Thymus (tissue), 11 donors: ENCODE data around the gene ITPKA. TPM values are rescaled to one million over a fixed set of nuclear protein-coding genes. Genes with fewer than 3 reads are reported as not detected.

ENCODE experiments used
- DNase-seq, 9 donors: peaks; one replicate each; pipeline ENCODE4 v3.0.0-alpha.2; 2013; ENCODE audit warnings: low spot score in 9 of 9, low read depth in 6 of 9, missing footprints in 1 of 9
- H3K27ac ChIP-seq, 2 donors: one replicate each; pipeline ENCODE4 v1.5.1; 2013; ENCODE audit warnings: control low read depth in 1 of 2, low read depth in 1 of 2, low read length in 1 of 2, mild to moderate bottlenecking in 1 of 2, moderate library complexity in 1 of 2
- H3K27me3 ChIP-seq, 2 donors: one replicate each; pipeline ENCODE4 v1.5.1; 2013; ENCODE audit warnings: low read length in 1 of 2; ENCODE audit not compliant: control insufficient read depth in 2 of 2, insufficient read depth in 1 of 2
- H3K36me3 ChIP-seq, 2 donors: one replicate each; pipeline ENCODE4 v1.5.1; 2013; ENCODE audit warnings: low read length in 1 of 2, mild to moderate bottlenecking in 1 of 2, moderate library complexity in 1 of 2; ENCODE audit not compliant: control insufficient read depth in 2 of 2, insufficient read depth in 2 of 2
- H3K4me1 ChIP-seq, 2 donors: one replicate each; pipeline ENCODE4 v1.5.1; 2013; ENCODE audit warnings: low read length in 2 of 2; ENCODE audit not compliant: control insufficient read depth in 2 of 2, insufficient read depth in 2 of 2
- H3K4me3 ChIP-seq, 2 donors: one replicate each; pipeline ENCODE4 v1.5.1; 2013; ENCODE audit warnings: low read length in 2 of 2, control low read depth in 1 of 2, mild to moderate bottlenecking in 1 of 2
- H3K9me3 ChIP-seq, 2 donors: one replicate each; pipeline ENCODE4 v1.5.1; 2013; ENCODE audit warnings: low read length in 1 of 2, mild to moderate bottlenecking in 1 of 2; ENCODE audit not compliant: control insufficient read depth in 2 of 2, insufficient read depth in 1 of 2
- WGBS: extraction: QIAGEN DNeasy Blood & Tissue Kit; methylation state at CpG from one replicate; pipeline ENCODE4 v1.1.7; 2013; 5-methylcytosine and 5-hydroxymethylcytosine counted together
- polyA plus RNA-seq: library from polyadenylated mRNA; stranded (reverse); fragments of 200-250 nt; gene quantifications from one replicate; pipeline ENCODE4 v1.2.3, GENCODE V29; 2013
- total RNA-seq: library from RNA; stranded (reverse); fragments of 120-200 nt; gene quantifications from one replicate; pipeline ENCODE4 v1.2.4, GENCODE V29; 2013
- donor health status: healthy.

Gene ITPKA
- total and polyA plus RNA-seq, 2 donors, result 0.24 to 0.66 TPM

- DNase-seq, result no peak
- Histone ChIP-seq H3K4me1 (no peaks in the 10 kb centered on the region), H3K9me3 (no peaks in the 10 kb centered on the region), H3K4me3 (no peak overlapping the region), H3K36me3 (peaks cover 78 to 79% of the 10 kb centered on the region in 2 donors), H3K27me3 (no peaks in the 10 kb centered on the region), H3K27ac (no peak overlapping the region)
- WGBS, result 98% methylated on average over 8 of the region's 8 CpGs
These were observed 19.2 kb upstream of the ITPKA start for GRCh38 chr15:41474436-41474835.

- H3K4me3 ChIP-seq, result no peak overlapping the region
- DNase-seq, result no peak
- peaks cover 76 to 80% of the 10 kb centered on the region in 2 donors for H3K36me3 ChIP-seq
- 82% methylated on average over 2 of the region's 2 CpGs for WGBS
- H3K27ac ChIP-seq, result no peak overlapping the region
- H3K9me3 ChIP-seq, result no peaks in the 10 kb centered on the region
- no peaks in the 10 kb centered on the region for H3K4me1 ChIP-seq
- no peaks in the 10 kb centered on the region for H3K27me3 ChIP-seq
These were observed 18.7 kb upstream of the ITPKA start for GRCh38 chr15:41474941-41475340.

- H3K27ac ChIP-seq, result no peak overlapping the region
- no peak for DNase-seq
- H3K27me3 ChIP-seq, result no peaks in the 10 kb centered on the region
- H3K4me1 ChIP-seq, result no peaks in the 10 kb centered on the region
- no peaks in the 10 kb centered on the region for H3K9me3 ChIP-seq
- H3K4me3 ChIP-seq, result no peak overlapping the region
- peaks cover 76 to 83% of the 10 kb centered on the region in 2 donors for H3K36me3 ChIP-seq
- WGBS, result 97% methylated on average over 5 of the region's 5 CpGs
These were observed 17.1 kb upstream of the ITPKA start for GRCh38 chr15:41476416-41477048.

GRCh38 chr15:41480396-41481140 is 13.1 kb upstream of the ITPKA start:
- Histone ChIP-seq H3K27me3 (no peaks in the 10 kb centered on the region), H3K27ac (no peak overlapping the region), H3K4me3 (no peak overlapping the region), H3K9me3 (no peaks in the 10 kb centered on the region), H3K36me3 (peaks cover 45 to 64% of the 10 kb centered on the region in 2 donors), H3K4me1 (no peaks in the 10 kb centered on the region)
- WGBS, result 97% methylated on average over 12 of the region's 12 CpGs
- DNase-seq, result no peak

GRCh38 chr15:41482110-41482877 is 11.4 kb upstream of the ITPKA start:
- Histone ChIP-seq H3K4me1 (no peaks in the 10 kb centered on the region), H3K36me3 (peaks cover 29 to 48% of the 10 kb centered on the region in 2 donors), H3K4me3 (no peak overlapping the region), H3K27ac (no peak overlapping the region), H3K27me3 (peaks cover 0 to 3% of the 10 kb centered on the region in 2 donors), H3K9me3 (peaks cover 0 to 3% of the 10 kb centered on the region in 2 donors)
- DNase-seq, result no peak
- WGBS, result 97% methylated on average over 9 of the region's 9 CpGs

- Histone ChIP-seq H3K4me3 (no peak overlapping the region), H3K27me3 (peaks cover 0 to 3% of the 10 kb centered on the region in 2 donors), H3K9me3 (peaks cover 0 to 3% of the 10 kb centered on the region in 2 donors), H3K4me1 (no peaks in the 10 kb centered on the region), H3K36me3 (peaks cover 29 to 40% of the 10 kb centered on the region in 2 donors), H3K27ac (no peak overlapping the region)
- no peak for DNase-seq
These were observed 10.6 kb upstream of the ITPKA start for GRCh38 chr15:41483115-41483514.

GRCh38 chr15:41483519-41483918 is 10.2 kb upstream of the ITPKA start:
- no peak overlapping the region for H3K27ac ChIP-seq
- H3K4me1 ChIP-seq, result no peaks in the 10 kb centered on the region
- no peak for DNase-seq
- H3K4me3 ChIP-seq, result no peak overlapping the region
- peaks cover 25 to 36% of the 10 kb centered on the region in 2 donors for H3K36me3 ChIP-seq
- 98% methylated on average over 2 of the region's 2 CpGs for WGBS
- peaks cover 0 to 3% of the 10 kb centered on the region in 2 donors for H3K27me3 ChIP-seq
- H3K9me3 ChIP-seq, result peaks cover 0 to 3% of the 10 kb centered on the region in 2 donors

GRCh38 chr15:41484937-41485625 is 8.6 kb upstream of the ITPKA start:
- peaks cover 0 to 3% of the 10 kb centered on the region in 2 donors for H3K27me3 ChIP-seq
- WGBS, result 92% methylated on average over 11 of the region's 11 CpGs
- no peak overlapping the region for H3K27ac ChIP-seq
- no peak for DNase-seq
- H3K36me3 ChIP-seq, result peaks cover 13 to 21% of the 10 kb centered on the region in 2 donors
- no peak overlapping the region for H3K4me3 ChIP-seq
- no peaks in the 10 kb centered on the region for H3K4me1 ChIP-seq
- peaks cover 0 to 3% of the 10 kb centered on the region in 2 donors for H3K9me3 ChIP-seq
